Measurements from ENCODE around the gene SDK1. TPM values are rescaled to one million over a fixed set of nuclear protein-coding genes. Genes with fewer than 3 reads are reported as not detected.

Gene SDK1
- total RNA-seq, 3 donors from 2014 or later (not counting 1 experiment from before 2014, with no cell fraction given), result 0.05 to 0.11 TPM; not detected in 1

- ATAC-seq, result no peak
- H3K27ac ChIP-seq (ENCODE audit: low read length), result no peak overlapping the region
- 62% methylated on average over 9 of the region's 12 CpGs for WGBS (ENCODE audit: insufficient coverage)
- peaks cover 8 to 34% of the 10 kb centered on the region in 2 donors for H3K27me3 Mint-ChIP-seq (ENCODE audit: low read depth in 2 of 2)
- no peak for TF ChIP-seq CTCF (IDR thresholded peaks at IDR 0.05)
- H3K4me1 ChIP-seq (ENCODE audit: control insufficient read depth, insufficient read depth, low read length), result no peaks in the 10 kb centered on the region
- H3K4me3 Mint-ChIP-seq, result no peak overlapping the region
- H3K9me3 ChIP-seq (ENCODE audit: control insufficient read depth, insufficient read depth, low read length), result no peaks in the 10 kb centered on the region
- no peaks in the 10 kb centered on the region for H3K9me3 Mint-ChIP-seq
- no peaks in the 10 kb centered on the region for H3K4me1 Mint-ChIP-seq
- H3K27ac Mint-ChIP-seq, result no peak overlapping the region
- intact Hi-C loops (cut with micrococcal nuclease), result no loop called here
- H3K27me3 ChIP-seq (ENCODE audit: control insufficient read depth, insufficient read depth, low read length), result no peaks in the 10 kb centered on the region
- H3K36me3 Mint-ChIP-seq, result no peaks in the 10 kb centered on the region
- no peaks in the 10 kb centered on the region for H3K36me3 ChIP-seq (ENCODE audit: control insufficient read depth, insufficient read depth, low read length)
- no peak overlapping the region for H3K4me3 ChIP-seq (ENCODE audit: low read length)
- no peak for DNase-seq
Observed at GRCh38 chr7:3725155-3726059, 424.4 kb downstream of the SDK1 start.

- Mint-ChIP-seq H3K27ac (no peak overlapping the region), H3K27me3 (ENCODE audit: low read depth in 2 of 2) (peaks cover 8 to 28% of the 10 kb centered on the region in 2 donors), H3K9me3 (no peaks in the 10 kb centered on the region), H3K36me3 (no peaks in the 10 kb centered on the region), H3K4me3 (no peak overlapping the region), H3K4me1 (no peaks in the 10 kb centered on the region)
- intact Hi-C loops (cut with micrococcal nuclease), result no loop called here
- ATAC-seq (no peak), DNase-seq (no peak)
- Histone ChIP-seq H3K27me3 (ENCODE audit: control insufficient read depth, insufficient read depth, low read length) (no peaks in the 10 kb centered on the region), H3K4me3 (ENCODE audit: low read length) (no peak overlapping the region), H3K36me3 (ENCODE audit: control insufficient read depth, insufficient read depth, low read length) (no peaks in the 10 kb centered on the region), H3K27ac (ENCODE audit: low read length) (no peak overlapping the region), H3K9me3 (ENCODE audit: control insufficient read depth, insufficient read depth, low read length) (no peaks in the 10 kb centered on the region), H3K4me1 (ENCODE audit: control insufficient read depth, insufficient read depth, low read length) (no peaks in the 10 kb centered on the region)
- 94% methylated on average over 3 of the region's 3 CpGs for WGBS (ENCODE audit: insufficient coverage)
- no peak for TF ChIP-seq CTCF (IDR thresholded peaks at IDR 0.05)
Observed at GRCh38 chr7:3730276-3730675, 429.2 kb downstream of the SDK1 start.

GRCh38 chr7:3732395-3733005 is 431.4 kb downstream of the SDK1 start:
- DNase-seq (no peak), ATAC-seq (no peak)
- H3K4me1 Mint-ChIP-seq, result no peaks in the 10 kb centered on the region
- H3K36me3 Mint-ChIP-seq, result no peaks in the 10 kb centered on the region
- Histone ChIP-seq H3K9me3 (ENCODE audit: control insufficient read depth, insufficient read depth, low read length) (no peaks in the 10 kb centered on the region), H3K4me3 (ENCODE audit: low read length) (no peak overlapping the region), H3K27ac (ENCODE audit: low read length) (no peak overlapping the region), H3K36me3 (ENCODE audit: control insufficient read depth, insufficient read depth, low read length) (no peaks in the 10 kb centered on the region), H3K4me1 (ENCODE audit: control insufficient read depth, insufficient read depth, low read length) (no peaks in the 10 kb centered on the region), H3K27me3 (ENCODE audit: control insufficient read depth, insufficient read depth, low read length) (no peaks in the 10 kb centered on the region)
- peaks cover 8% of the 10 kb centered on the region in 2 donors for H3K27me3 Mint-ChIP-seq (ENCODE audit: low read depth in 2 of 2)
- no peaks in the 10 kb centered on the region for H3K9me3 Mint-ChIP-seq
- H3K4me3 Mint-ChIP-seq, result no peak overlapping the region
- 90% methylated on average over 8 of the region's 9 CpGs for WGBS (ENCODE audit: insufficient coverage)
- intact Hi-C loops (cut with micrococcal nuclease), result no loop called here
- no peak for TF ChIP-seq CTCF (IDR thresholded peaks at IDR 0.05)
- H3K27ac Mint-ChIP-seq, result no peak overlapping the region
